ENCODE results near the gene ANKS3.
A peak's percentile ranks its signal among the peaks of the same experiment; 100 is the strongest.
"Not testable (repeated sequence)": the region's sequence is repeated elsewhere in the genome, so short reads cannot be mapped to it uniquely, and the experiment has no call there.

The ANKS3 gene

GRCh38 chr16:4752351-4753100 is 18.5 kb upstream of the ANKS3 start:
- DNase-seq = no peak

- no peak for DNase-seq
Measured at GRCh38 chr16:4750896-4751295, 16.8 kb upstream of the ANKS3 start.

- DNase-seq = no peak
Measured at GRCh38 chr16:4749700-4750257, 15.7 kb upstream of the ANKS3 start.

GRCh38 chr16:4748682-4749411 is 14.8 kb upstream of the ANKS3 start:
- DNase-seq = no peak

- no peak for DNase-seq
Measured at GRCh38 chr16:4747906-4748681, 14.0 kb upstream of the ANKS3 start.

- DNase-seq = no peak
Measured at GRCh38 chr16:4746991-4747574, 13.0 kb upstream of the ANKS3 start.

- no peak for DNase-seq
Measured at GRCh38 chr16:4746215-4746614, 12.1 kb upstream of the ANKS3 start.

- no peak for DNase-seq
Measured at GRCh38 chr16:4745274-4745569, 11.2 kb upstream of the ANKS3 start.

- no peak for DNase-seq
Measured at GRCh38 chr16:4744555-4745273, 10.6 kb upstream of the ANKS3 start.

GRCh38 chr16:4743226-4743878 is 9.3 kb upstream of the ANKS3 start:
- DNase-seq = no peak

- not testable (repeated sequence) for DNase-seq
Measured at GRCh38 chr16:4738370-4738769, 4.3 kb upstream of the ANKS3 start.

GRCh38 chr16:4737545-4737944 is 3.5 kb upstream of the ANKS3 start:
- DNase-seq = no peak

GRCh38 chr16:4736546-4736945 is 2.5 kb upstream of the ANKS3 start:
- DNase-seq = no peak

- DNase-seq = peak; percentile 84
Measured at GRCh38 chr16:4734730-4735535, 862 bp upstream of the ANKS3 start.

- DNase-seq = no peak
Measured at GRCh38 chr16:4733747-4734062, 366 bp downstream of the ANKS3 start.

- DNase-seq = no peak
Measured at GRCh38 chr16:4733211-4733742, 794 bp downstream of the ANKS3 start.

- no peak for DNase-seq
Measured at GRCh38 chr16:4729876-4730275, 4.2 kb downstream of the ANKS3 start.

GRCh38 chr16:4728676-4729075 is 5.4 kb downstream of the ANKS3 start:
- no peak for DNase-seq

- DNase-seq = no peak
Measured at GRCh38 chr16:4726616-4727015, 7.5 kb downstream of the ANKS3 start.

GRCh38 chr16:4724661-4725270 is 9.3 kb downstream of the ANKS3 start:
- no peak for DNase-seq

Data from inflammatory macrophage treated with lipopolysaccharide for 4 hours (primary cell).